Erythroblast (primary cell): ENCODE measurements around the gene FFAR2.
"Not testable (repeated sequence)": the region's sequence is repeated elsewhere in the genome, so short reads cannot be mapped to it uniquely, and the experiment has no call there.

Source experiments
- GATA1 ChIP-seq: IDR thresholded peaks from 2 replicates; pipeline ENCODE4 v1.6.1; 2011; ENCODE audit warnings: low read depth, mild to moderate bottlenecking, control low read depth, low read length, moderate library complexity
- POLR2A ChIP-seq: IDR thresholded peaks from 2 replicates; pipeline ENCODE4 v1.6.1; 2011; ENCODE audit warnings: mild to moderate bottlenecking, low read length

DNA sequence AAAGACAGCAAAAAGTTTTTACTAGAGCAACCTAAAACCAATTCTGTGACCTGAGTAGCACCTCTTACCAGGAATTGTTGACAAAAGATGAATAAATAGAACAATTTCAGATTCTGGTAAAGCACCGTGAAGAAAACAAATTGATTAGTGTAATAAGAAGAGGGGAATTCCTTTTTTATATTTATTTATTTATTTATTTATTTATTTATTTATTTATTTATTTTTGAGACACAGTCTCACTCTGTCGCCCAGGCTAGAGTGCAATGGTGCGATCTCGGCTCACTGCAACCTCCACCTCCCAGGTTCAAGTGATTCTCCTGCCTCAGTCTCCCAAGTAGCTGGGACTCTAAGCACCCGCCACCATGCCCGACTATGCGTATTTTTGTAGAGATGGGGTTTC, 24.7 kb upstream of the FFAR2 start:
- not testable (repeated sequence) for TF ChIP-seq POLR2A, GATA1
